ENCODE measurements around the gene PRKCD. TPM values are rescaled to one million over a fixed set of nuclear protein-coding genes. Genes with fewer than 3 reads are reported as not detected.

Gene PRKCD
- total RNA-seq, 2 experiments from 2014 or later = 18.1 to 20.1 TPM

DNA sequence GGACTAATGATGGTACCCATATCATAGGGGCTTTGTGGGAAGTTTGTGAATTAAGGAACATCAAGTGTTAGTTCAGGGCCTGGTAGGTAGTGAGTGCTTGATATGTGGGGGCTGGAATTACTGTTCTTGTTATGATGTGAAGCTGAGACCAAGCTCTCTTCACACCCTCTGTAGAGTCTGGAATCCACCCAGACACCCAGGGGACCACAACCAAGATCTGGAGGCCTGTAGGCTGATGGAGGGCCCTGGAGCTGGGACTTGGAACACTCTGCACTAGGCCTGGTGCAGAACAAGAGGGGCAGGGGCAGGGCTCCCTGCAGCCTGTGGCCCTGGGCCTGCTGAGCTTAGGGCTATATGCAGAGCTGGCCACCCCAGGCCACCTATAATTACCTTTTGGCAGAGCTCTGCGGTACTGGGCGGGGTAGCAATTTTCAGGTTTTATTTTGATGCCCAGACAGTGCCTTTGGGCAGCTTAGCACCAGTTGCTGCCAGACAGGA is 13.1 kb upstream of the PRKCD start:
- ChIA-PET CTCF (no interaction called here), POLR2A (no interaction called here)
- Histone ChIP-seq H3K27me3 (ENCODE audit: control insufficient read depth in 1 of 2, insufficient read depth in 2 of 2, low read length in 2 of 2) (no peaks in the 10 kb centered on the region), H3K36me3 (ENCODE audit: insufficient read depth, low read length) (no peaks in the 10 kb centered on the region), H3K27ac (ENCODE audit: low read depth in 1 of 2, low read length in 2 of 2) (no peak overlapping the region), H3K9me3 (ENCODE audit: control insufficient read depth in 1 of 2, insufficient read depth in 1 of 2, low read length in 2 of 2) (no peaks in the 10 kb centered on the region), H3K4me3 (ENCODE audit: low read length) (no peak overlapping the region), H3K4me1 (ENCODE audit: insufficient read depth, low read length) (no peaks in the 10 kb centered on the region)
- DNase-seq (no peak), ATAC-seq (ENCODE audit: poor library complexity) (no peak)
- no peak overlapping the region for H3K4me3 Mint-ChIP-seq
- H3K4me1 Mint-ChIP-seq (ENCODE audit: low read depth) = no peaks in the 10 kb centered on the region
- H3K27me3 Mint-ChIP-seq = peaks cover 4% of the 10 kb centered on the region
- no peaks in the 10 kb centered on the region for H3K36me3 Mint-ChIP-seq (ENCODE audit: low read depth)
- intact Hi-C loops (cut with DNase I, micrococcal nuclease) = no loop called here
- H3K9me3 Mint-ChIP-seq = no peaks in the 10 kb centered on the region
- TF ChIP-seq, protein P1, sequence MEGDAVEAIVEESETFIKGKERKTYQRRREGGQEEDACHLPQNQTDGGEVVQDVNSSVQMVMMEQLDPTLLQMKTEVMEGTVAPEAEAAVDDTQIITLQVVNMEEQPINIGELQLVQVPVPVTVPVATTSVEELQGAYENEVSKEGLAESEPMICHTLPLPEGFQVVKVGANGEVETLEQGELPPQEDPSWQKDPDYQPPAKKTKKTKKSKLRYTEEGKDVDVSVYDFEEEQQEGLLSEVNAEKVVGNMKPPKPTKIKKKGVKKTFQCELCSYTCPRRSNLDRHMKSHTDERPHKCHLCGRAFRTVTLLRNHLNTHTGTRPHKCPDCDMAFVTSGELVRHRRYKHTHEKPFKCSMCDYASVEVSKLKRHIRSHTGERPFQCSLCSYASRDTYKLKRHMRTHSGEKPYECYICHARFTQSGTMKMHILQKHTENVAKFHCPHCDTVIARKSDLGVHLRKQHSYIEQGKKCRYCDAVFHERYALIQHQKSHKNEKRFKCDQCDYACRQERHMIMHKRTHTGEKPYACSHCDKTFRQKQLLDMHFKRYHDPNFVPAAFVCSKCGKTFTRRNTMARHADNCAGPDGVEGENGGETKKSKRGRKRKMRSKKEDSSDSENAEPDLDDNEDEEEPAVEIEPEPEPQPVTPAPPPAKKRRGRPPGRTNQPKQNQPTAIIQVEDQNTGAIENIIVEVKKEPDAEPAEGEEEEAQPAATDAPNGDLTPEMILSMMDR (IDR thresholded peaks at IDR 0.05) = no peak
- H3K27ac Mint-ChIP-seq = no peak overlapping the region

DNA sequence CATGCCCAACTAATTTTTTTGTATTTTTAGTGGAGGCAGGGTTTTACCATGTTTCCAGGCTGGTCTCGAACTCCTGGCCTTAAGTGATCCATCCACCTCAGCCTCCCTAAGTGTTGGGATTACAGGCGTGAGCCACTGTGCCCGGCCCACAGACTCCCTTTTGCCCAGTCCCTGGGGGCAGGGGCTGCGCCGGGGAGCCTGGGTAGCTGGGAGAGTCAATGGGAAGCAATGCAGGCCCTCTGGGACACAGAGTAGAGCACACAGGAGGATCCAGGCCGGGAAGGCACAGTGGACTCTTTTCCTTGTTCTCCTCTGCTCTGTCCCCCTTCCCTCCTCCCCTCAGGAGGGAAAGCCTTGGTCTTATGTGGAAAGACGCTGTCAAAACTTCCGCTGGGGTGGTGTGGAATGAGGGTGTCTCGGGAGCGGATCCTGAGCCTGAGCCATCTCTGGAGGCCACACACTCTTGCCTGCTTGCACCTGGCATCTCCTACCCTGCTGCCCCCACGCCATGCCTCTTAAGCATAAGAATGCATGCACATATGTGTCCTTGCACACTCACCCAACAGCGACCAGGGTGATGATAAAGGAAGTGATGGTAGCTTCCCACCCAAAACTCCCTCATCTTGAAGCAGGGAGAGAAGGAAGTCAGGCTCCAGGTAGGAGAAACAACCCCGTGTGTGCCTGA is 11.9 kb upstream of the PRKCD start:
- Mint-ChIP-seq H3K4me1 (ENCODE audit: low read depth) (no peaks in the 10 kb centered on the region), H3K4me3 (no peak overlapping the region), H3K36me3 (ENCODE audit: low read depth) (no peaks in the 10 kb centered on the region), H3K27me3 (peaks cover 14% of the 10 kb centered on the region), H3K9me3 (no peaks in the 10 kb centered on the region), H3K27ac (no peak overlapping the region)
- DNase-seq (no peak), ATAC-seq (ENCODE audit: poor library complexity) (no peak)
- Histone ChIP-seq H3K4me1 (ENCODE audit: insufficient read depth, low read length) (no peaks in the 10 kb centered on the region), H3K4me3 (ENCODE audit: low read length) (no peak overlapping the region), H3K27me3 (ENCODE audit: control insufficient read depth in 1 of 2, insufficient read depth in 2 of 2, low read length in 2 of 2) (peaks cover 0 to 5% of the 10 kb centered on the region in 2 experiments), H3K9me3 (ENCODE audit: control insufficient read depth in 1 of 2, insufficient read depth in 1 of 2, low read length in 2 of 2) (no peaks in the 10 kb centered on the region), H3K27ac (ENCODE audit: low read depth in 1 of 2, low read length in 2 of 2) (no peak overlapping the region), H3K36me3 (ENCODE audit: insufficient read depth, low read length) (no peaks in the 10 kb centered on the region)
- CTCF ChIA-PET = no interaction called here
- TF ChIP-seq, protein P1 (IDR thresholded peaks at IDR 0.05) = no peak
- intact Hi-C loops (cut with DNase I, micrococcal nuclease) = no loop called here
- POLR2A ChIA-PET = interaction anchor here (0.8 kb wide), 1 partner anchor 11 kb away, joined by 3 read pairs; no protein-coding TSS in a partner anchor

DNA sequence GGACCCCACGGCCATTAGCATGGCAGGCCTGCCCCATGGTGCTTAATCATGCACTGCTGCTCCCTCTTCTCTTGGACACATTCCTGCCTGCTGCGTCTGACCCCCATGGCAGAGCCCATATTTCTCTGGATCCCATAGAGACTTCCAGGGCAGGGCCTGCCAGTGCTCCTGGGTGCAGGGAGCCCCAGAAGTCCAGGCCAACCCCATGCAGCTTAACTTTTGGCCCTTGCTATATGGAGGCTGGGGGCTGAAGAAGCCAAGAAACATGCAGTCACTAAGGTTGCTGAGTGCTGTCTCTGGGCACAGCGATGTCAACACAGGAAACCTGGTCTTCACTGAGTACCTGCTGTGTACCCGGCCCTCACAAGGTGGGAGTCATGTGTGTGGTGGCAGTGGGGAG is 11.3 kb upstream of the PRKCD start:
- Mint-ChIP-seq H3K36me3 (ENCODE audit: low read depth) (no peaks in the 10 kb centered on the region), H3K4me3 (no peak overlapping the region), H3K4me1 (ENCODE audit: low read depth) (no peaks in the 10 kb centered on the region), H3K27me3 (peaks cover 19% of the 10 kb centered on the region), H3K27ac (no peak overlapping the region), H3K9me3 (no peaks in the 10 kb centered on the region)
- POLR2A ChIA-PET = interaction anchor here (0.8 kb wide), 1 partner anchor 11 kb away, joined by 3 read pairs; no protein-coding TSS in a partner anchor
- intact Hi-C loops (cut with DNase I, micrococcal nuclease) = no loop called here
- ATAC-seq (ENCODE audit: poor library complexity) (no peak), DNase-seq (no peak)
- Histone ChIP-seq H3K4me3 (ENCODE audit: low read length) (no peak overlapping the region), H3K27ac (ENCODE audit: low read depth in 1 of 2, low read length in 2 of 2) (no peak overlapping the region), H3K36me3 (ENCODE audit: insufficient read depth, low read length) (no peaks in the 10 kb centered on the region), H3K9me3 (ENCODE audit: control insufficient read depth in 1 of 2, insufficient read depth in 1 of 2, low read length in 2 of 2) (peaks cover 0 to 1% of the 10 kb centered on the region in 2 experiments), H3K27me3 (ENCODE audit: control insufficient read depth in 1 of 2, insufficient read depth in 2 of 2, low read length in 2 of 2) (peaks cover 5 to 10% of the 10 kb centered on the region in 2 experiments), H3K4me1 (ENCODE audit: insufficient read depth, low read length) (no peaks in the 10 kb centered on the region)
- TF ChIP-seq, protein P1 (IDR thresholded peaks at IDR 0.05) = no peak
- CTCF ChIA-PET = no interaction called here

All from CD4-positive, alpha-beta T cell (primary cell).